ENCODE results near the gene QKI. TPM values are rescaled to one million over a fixed set of nuclear protein-coding genes. Genes with fewer than 3 reads are reported as not detected.

QKI gene
- total and polyA plus RNA-seq, 10 of the 15 experiments (the other 5 are each of a cell fraction or from before 2014, with no cell fraction given), result 4.7 to 72.5 (median 38.9) TPM

DNA sequence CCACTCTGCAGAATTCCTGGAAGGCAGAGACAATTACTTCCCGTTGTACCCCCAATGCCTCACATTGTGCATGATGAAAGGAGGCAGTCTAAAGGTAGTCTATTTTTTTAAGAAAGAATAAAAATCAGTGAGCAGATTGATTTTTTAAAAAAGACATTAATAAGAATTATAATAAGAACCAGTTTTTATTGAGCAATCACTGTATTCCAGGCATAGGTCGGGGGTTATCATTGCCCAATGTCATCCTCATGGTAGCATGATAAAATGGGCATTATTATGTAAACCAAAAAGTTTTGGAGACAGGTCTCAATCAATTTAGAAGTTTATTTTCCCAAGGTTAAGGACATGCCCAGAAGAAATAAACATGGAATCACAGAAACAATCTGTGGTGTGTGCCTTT lies 14.0 kb upstream of the QKI start (continued):
- TF ChIP-seq TAF1 (IDR thresholded peaks at IDR 0.05; ENCODE audit: borderline replicate concordance, low read depth, low read length), result no peak
- TF ChIP-seq, protein P1, sequence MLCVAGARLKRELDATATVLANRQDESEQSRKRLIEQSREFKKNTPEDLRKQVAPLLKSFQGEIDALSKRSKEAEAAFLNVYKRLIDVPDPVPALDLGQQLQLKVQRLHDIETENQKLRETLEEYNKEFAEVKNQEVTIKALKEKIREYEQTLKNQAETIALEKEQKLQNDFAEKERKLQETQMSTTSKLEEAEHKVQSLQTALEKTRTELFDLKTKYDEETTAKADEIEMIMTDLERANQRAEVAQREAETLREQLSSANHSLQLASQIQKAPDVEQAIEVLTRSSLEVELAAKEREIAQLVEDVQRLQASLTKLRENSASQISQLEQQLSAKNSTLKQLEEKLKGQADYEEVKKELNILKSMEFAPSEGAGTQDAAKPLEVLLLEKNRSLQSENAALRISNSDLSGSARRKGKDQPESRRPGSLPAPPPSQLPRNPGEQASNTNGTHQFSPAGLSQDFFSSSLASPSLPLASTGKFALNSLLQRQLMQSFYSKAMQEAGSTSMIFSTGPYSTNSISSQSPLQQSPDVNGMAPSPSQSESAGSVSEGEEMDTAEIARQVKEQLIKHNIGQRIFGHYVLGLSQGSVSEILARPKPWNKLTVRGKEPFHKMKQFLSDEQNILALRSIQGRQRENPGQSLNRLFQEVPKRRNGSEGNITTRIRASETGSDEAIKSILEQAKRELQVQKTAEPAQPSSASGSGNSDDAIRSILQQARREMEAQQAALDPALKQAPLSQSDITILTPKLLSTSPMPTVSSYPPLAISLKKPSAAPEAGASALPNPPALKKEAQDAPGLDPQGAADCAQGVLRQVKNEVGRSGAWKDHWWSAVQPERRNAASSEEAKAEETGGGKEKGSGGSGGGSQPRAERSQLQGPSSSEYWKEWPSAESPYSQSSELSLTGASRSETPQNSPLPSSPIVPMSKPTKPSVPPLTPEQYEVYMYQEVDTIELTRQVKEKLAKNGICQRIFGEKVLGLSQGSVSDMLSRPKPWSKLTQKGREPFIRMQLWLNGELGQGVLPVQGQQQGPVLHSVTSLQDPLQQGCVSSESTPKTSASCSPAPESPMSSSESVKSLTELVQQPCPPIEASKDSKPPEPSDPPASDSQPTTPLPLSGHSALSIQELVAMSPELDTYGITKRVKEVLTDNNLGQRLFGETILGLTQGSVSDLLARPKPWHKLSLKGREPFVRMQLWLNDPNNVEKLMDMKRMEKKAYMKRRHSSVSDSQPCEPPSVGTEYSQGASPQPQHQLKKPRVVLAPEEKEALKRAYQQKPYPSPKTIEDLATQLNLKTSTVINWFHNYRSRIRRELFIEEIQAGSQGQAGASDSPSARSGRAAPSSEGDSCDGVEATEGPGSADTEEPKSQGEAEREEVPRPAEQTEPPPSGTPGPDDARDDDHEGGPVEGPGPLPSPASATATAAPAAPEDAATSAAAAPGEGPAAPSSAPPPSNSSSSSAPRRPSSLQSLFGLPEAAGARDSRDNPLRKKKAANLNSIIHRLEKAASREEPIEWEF (IDR thresholded peaks at IDR 0.05; ENCODE audit: insufficient replicate concordance, low read depth, low read length), result no peak
- TF ChIP-seq, protein P2, sequence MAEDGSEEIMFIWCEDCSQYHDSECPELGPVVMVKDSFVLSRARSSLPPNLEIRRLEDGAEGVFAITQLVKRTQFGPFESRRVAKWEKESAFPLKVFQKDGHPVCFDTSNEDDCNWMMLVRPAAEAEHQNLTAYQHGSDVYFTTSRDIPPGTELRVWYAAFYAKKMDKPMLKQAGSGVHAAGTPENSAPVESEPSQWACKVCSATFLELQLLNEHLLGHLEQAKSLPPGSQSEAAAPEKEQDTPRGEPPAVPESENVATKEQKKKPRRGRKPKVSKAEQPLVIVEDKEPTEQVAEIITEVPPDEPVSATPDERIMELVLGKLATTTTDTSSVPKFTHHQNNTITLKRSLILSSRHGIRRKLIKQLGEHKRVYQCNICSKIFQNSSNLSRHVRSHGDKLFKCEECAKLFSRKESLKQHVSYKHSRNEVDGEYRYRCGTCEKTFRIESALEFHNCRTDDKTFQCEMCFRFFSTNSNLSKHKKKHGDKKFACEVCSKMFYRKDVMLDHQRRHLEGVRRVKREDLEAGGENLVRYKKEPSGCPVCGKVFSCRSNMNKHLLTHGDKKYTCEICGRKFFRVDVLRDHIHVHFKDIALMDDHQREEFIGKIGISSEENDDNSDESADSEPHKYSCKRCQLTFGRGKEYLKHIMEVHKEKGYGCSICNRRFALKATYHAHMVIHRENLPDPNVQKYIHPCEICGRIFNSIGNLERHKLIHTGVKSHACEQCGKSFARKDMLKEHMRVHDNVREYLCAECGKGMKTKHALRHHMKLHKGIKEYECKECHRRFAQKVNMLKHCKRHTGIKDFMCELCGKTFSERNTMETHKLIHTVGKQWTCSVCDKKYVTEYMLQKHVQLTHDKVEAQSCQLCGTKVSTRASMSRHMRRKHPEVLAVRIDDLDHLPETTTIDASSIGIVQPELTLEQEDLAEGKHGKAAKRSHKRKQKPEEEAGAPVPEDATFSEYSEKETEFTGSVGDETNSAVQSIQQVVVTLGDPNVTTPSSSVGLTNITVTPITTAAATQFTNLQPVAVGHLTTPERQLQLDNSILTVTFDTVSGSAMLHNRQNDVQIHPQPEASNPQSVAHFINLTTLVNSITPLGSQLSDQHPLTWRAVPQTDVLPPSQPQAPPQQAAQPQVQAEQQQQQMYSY (CRISPR knock-in tag; IDR thresholded peaks at IDR 0.05), result no peak
- TF ChIP-seq RAD21 (IDR thresholded peaks at IDR 0.05; ENCODE audit: insufficient read depth, low read depth, low read length), result no peak
